GM12875 (cell line): ENCODE results near the gene LGMN.
"Not testable (repeated sequence)": the region's sequence is repeated elsewhere in the genome, so short reads cannot be mapped to it uniquely, and the experiment has no call there.

Source experiments
- H3K4me3 ChIP-seq: one replicate; pipeline ENCODE4 v1.5.1; 2011; ENCODE audit warnings: low read depth, low read length, control low read depth
- CTCF ChIP-seq: IDR thresholded peaks from 2 replicates; pipeline ENCODE4 v1.5.1; 2011; ENCODE audit warnings: low read depth, mild to moderate bottlenecking, control low read depth, inconsistent platforms, low read length, moderate library complexity, borderline replicate concordance; ENCODE audit not compliant: insufficient read depth

LGMN gene

DNA sequence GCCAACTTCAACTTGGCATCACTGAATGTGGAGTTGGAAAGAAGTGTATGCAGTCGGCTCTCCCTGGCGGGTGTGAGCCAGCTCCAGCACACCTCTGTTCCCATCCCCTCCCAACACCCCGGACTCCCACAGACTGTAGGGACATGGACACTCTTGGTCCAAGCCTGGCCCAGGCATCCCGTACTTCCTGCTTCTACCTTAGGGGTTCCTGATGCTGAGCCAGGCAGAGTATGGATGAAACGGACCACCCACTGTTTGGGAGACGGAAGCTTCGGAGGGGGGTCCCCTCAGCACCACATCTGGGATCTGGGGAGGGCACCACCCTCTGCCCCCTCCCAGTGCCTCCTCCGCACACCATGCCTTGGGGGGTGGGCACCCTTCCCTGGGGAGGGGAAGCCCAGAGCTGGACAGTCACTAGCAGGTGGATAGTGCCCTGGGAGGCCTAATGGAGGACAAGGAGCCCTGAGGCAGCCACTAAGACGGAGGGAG lies 62.0 kb downstream of the LGMN start:
- TF ChIP-seq CTCF, result no peak
- H3K4me3 ChIP-seq, result no peak overlapping the region

GRCh38 chr14:92685784-92686355 lies 62.6 kb downstream of the LGMN start:
- no peak for TF ChIP-seq CTCF
- H3K4me3 ChIP-seq, result no peak overlapping the region

DNA sequence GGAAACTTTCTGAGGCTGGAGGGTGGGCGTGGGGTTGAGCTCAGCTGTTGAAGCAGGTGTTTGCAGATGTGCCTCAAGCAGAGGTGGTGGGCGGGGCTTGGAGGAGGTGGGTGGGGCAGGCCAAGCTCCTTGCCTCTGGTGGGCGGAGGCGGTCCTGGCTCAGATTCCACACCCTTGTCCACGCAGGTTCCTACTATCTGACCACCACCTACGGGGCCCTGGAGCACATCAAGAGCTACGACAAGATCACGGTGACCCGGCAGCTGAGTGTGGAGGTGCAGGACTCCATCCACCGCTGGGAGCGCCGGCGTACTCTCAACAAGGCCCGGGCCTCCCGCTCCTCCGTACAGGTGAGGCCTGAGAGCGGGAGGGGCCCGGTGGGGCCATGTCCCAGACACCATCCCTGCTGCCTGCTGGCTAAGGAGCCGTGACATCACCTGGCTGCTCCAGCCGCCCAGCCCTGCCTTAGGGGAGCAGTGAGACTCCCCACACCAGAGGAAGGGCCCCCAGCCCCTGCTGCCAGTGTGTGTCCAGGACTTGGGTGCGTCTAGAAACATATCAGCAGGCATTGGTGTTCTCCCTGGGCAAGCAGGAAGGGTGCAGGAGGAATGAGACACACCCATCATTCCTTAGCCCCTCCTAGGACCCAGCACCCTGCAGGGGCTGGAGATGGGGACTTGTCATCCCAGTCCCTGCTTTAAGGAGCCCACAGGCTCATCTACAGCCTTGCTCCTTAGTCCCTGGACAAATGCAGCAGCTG lies 63.4 kb downstream of the LGMN start:
- H3K4me3 ChIP-seq, result no peak overlapping the region
- TF ChIP-seq CTCF, result no peak

GRCh38 chr14:92683041-92683440 lies 65.4 kb downstream of the LGMN start:
- TF ChIP-seq CTCF, result no peak
- no peak overlapping the region for H3K4me3 ChIP-seq

DNA sequence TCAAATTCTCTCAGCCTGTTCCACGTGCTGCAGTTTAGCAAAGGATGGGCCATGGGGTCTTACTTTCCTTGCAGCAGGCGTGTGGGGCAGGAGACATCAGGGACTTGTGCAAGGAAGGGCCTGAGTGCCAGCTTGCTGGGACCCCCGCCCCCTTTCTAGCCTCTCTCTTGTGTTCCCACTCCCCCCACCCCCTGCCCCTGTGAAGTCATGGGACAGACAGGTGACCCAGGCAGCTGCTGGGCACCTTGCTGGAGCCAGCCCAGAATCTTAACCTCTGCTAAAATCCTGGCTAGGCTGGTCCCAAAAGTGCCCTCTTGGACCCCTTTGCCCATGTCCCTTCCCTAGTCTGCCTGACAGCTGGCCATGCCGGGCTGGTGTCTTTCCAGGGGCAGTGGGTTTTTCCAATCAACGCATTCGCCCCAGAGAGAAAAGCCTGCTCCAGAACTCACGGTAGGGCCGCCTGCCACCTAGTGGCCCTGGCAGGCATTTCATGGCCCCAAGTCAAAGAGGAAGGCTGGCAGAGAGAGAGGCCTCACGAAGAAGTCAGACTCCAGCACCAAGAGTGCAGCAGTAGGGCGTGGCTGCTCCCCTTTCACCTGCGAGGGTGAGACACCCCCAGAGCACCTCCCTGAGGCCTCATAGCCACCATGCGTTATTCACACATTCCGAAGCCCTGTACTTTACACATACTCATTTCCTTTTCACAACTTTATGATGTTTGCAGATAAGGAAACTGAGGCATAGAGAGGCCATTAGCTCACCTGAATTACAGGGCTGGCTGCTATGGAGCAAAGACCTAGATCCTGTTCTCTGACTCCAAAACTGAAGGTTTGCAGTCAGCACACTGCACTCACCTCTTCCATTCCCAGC lies 67.4 kb downstream of the LGMN start:
- no peak overlapping the region for H3K4me3 ChIP-seq
- TF ChIP-seq CTCF, result peak; percentile 97

DNA sequence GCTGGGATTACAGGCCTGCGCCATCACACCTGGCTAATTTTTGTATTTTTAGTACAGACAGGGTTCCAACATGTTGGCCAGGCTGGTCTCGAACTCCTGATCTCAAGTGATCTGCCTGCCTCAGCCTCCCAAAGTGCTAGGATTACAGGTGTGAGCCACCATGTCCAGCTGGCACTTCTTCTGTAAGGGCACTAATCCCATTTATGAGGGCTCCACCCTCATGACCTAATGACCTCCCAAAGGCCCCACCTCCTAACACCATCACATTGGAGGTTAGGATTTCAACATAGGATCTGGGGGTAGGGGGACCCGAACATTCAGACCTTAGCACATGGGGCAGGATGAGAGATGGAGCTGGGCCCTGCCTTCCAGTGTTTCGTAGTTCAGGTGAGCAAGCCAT lies 68.1 kb downstream of the LGMN start:
- H3K4me3 ChIP-seq, result not testable (repeated sequence)

DNA sequence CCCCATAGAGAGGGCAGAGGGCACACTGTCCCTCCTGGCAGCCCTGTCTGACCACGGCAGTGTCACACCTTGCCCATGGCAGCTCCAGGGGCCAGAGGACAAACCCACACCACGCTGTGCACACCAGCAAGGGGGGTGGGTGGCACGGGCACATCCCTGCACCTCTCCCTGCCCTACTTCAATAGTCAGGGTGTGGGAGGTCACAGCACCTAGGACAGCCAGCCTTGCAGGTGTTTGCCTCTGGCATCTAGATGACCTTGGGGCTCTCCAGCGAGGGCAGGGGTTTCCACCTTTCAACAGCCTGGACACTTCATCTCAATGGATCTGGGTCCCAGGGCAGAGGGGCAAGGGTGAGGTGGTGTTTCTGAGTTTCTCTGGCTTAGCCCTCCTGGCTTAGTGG lies 69.2 kb downstream of the LGMN start:
- TF ChIP-seq CTCF, result no peak
- no peak overlapping the region for H3K4me3 ChIP-seq
